ENCODE data around the gene UBE2D2.

The UBE2D2 gene

DNA sequence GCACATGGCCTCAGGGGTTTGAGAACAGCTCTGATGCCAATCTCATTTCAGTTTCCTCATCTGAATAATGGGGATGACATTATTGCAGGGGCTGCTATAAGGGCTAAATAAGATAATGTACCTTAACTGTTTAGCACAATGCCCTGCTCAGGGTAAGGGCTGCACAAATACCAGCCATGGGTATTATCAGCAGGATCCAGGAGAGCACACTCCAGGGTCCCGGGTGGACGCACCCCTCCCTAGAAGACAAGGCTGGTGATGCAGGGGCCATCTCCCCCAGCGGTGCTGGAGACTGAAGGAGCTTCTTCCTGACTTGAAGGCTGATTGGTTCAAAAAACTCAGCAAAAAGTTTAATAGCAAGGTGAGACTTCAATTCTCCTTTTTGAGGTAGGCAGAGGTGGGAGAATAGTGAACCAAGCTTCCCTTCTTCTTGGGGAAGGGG, 84.3 kb downstream of the UBE2D2 start:
- no peak for DNase-seq (ENCODE audit: low spot score)
- in situ Hi-C loops (cut with MboI; ENCODE audit: low pct_unique_long_range_greater_than_20kb, low sequenced_read_pairs, unreplicated experiment), result no loop called here
- TF ChIP-seq, protein P1, sequence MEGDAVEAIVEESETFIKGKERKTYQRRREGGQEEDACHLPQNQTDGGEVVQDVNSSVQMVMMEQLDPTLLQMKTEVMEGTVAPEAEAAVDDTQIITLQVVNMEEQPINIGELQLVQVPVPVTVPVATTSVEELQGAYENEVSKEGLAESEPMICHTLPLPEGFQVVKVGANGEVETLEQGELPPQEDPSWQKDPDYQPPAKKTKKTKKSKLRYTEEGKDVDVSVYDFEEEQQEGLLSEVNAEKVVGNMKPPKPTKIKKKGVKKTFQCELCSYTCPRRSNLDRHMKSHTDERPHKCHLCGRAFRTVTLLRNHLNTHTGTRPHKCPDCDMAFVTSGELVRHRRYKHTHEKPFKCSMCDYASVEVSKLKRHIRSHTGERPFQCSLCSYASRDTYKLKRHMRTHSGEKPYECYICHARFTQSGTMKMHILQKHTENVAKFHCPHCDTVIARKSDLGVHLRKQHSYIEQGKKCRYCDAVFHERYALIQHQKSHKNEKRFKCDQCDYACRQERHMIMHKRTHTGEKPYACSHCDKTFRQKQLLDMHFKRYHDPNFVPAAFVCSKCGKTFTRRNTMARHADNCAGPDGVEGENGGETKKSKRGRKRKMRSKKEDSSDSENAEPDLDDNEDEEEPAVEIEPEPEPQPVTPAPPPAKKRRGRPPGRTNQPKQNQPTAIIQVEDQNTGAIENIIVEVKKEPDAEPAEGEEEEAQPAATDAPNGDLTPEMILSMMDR (IDR thresholded peaks at IDR 0.05; ENCODE audit: extremely low read depth, insufficient read depth, missing control alignments), result no peak

DNA sequence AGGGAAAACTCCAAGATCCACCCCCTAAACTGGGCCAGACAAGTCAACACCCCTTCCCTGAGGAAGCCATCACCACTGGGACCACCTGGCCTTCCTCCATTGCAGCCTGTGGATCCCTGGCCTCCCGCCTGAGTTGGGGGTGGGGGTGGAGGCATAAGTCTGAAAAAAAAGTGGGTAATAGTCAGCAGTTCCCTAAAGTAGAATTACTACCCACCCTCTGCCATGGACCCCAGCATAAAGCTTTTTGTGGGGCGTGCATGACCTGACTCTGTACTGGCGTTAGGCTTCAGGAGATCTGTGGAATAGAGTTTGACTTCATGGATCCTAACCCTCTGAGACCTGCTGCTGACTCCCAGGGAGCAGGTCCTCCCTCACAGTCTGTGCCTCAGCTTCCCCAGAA, 85.0 kb downstream of the UBE2D2 start:
- in situ Hi-C loops (cut with MboI; ENCODE audit: low pct_unique_long_range_greater_than_20kb, low sequenced_read_pairs, unreplicated experiment), result no loop called here
- TF ChIP-seq, protein P1 (IDR thresholded peaks at IDR 0.05; ENCODE audit: extremely low read depth, insufficient read depth, missing control alignments), result no peak
- no peak for DNase-seq (ENCODE audit: low spot score)

DNA sequence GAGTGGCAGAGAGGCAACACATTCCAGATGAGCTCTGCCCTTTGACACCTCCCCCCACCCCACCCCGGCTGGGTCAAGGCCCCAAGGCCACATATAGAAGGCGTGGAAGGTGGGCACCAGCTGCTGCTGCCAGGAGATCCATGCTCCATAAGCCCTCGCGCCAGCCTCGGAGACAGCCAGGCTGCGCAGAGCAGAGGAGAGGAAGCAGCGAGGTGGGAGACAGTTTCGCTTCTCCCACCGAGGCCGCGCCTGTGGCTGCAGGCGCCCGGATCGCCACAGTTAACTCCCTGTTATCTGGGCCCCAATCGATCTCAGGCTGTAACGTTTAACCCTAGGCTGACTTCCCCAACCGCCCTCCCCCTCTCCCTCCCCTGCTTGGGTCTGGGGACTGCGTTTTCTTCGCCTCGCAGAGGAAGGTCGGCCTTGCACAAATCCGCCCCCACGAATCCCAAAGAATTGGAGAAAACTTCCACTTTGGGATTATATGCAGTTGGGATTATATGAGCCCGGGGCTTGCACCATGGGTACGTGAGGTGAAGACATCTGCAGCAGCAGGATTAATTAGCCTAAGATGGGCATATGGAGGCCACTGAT, 85.9 kb downstream of the UBE2D2 start:
- no peak for DNase-seq (ENCODE audit: low spot score)
- in situ Hi-C loops (cut with MboI; ENCODE audit: low pct_unique_long_range_greater_than_20kb, low sequenced_read_pairs, unreplicated experiment), result no loop called here
- TF ChIP-seq, protein P1 (IDR thresholded peaks at IDR 0.05; ENCODE audit: extremely low read depth, insufficient read depth, missing control alignments), result no peak

DNA sequence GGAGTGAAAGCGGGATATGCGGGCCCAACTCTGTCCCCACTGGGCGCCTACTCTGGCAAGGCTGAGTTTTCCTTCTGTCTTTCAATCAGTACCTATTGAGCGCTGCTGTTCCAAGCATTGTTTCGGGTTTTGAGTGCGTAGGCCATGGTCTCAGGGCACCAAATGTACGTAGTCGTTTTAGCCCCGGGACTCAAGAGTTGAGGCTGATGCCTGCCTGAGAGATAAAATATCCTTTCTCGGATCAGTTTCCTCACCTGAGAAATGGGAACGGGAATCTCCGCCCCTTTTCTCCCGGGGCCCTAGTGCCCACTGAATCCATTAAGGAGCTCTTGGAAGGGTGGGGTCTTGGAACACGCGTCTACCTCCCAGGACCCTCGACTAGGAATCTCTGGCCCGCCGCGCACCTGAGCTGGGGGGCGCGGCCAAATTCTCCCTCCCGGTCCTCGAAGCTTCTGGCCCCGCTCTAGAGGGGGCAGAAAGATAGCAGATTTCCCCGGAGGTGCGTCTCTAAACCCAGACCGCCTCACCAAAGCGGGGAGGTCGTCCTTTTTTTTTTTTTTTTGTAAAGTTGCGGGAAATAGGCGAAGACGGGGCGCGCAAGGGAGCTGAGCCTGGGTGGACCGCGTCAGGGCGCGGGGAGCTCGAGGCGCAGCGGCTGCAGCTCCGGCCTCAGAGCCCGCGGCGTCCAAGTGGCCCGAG, 86.5 kb downstream of the UBE2D2 start:
- no peak for DNase-seq (ENCODE audit: low spot score)
- in situ Hi-C loops (cut with MboI; ENCODE audit: low pct_unique_long_range_greater_than_20kb, low sequenced_read_pairs, unreplicated experiment), result no loop called here
- TF ChIP-seq, protein P1 (IDR thresholded peaks at IDR 0.05; ENCODE audit: extremely low read depth, insufficient read depth, missing control alignments), result no peak

DNA sequence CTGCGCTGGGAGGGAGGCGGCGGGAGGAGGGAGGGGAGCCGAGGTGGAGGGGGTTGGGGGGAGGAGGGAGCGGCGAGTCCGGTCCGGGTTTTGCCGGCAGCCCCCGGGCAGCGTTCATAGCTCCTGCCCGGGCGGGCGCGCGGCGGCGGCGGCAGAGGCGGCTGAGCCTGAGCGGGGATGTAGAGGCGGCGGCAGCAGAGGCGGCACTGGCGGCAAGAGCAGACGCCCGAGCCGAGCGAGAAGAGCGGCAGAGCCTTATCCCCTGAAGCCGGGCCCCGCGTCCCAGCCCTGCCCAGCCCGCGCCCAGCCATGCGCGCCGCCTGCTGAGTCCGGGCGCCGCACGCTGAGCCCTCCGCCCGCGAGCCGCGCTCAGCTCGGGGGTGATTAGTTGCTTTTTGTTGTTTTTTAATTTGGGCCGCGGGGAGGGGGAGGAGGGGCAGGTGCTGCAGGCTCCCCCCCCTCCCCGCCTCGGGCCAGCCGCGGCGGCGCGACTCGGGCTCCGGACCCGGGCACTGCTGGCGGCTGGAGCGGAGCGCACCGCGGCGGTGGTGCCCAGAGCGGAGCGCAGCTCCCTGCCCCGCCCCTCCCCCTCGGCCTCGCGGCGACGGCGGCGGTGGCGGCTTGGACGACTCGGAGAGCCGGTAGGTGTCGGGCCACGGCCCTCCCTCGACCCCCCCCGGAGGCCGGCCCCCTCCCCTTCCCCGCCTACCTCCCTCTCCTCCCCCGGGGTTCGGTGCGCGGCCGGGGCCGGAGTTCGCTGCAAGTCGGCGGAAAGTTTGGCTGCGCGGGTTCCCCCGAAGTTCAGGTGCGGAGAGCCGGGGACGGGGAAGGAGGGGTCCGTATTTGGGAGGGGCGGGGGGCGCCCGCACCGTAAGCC, 87.3 kb downstream of the UBE2D2 start, which contains the start of gene CXXC5:
Gene CXXC5, plus strand, starts transcription at position 145 of the 877 bp plus-strand sequence. CDS start 32,175 bp downstream, outside the sequence.
- in situ Hi-C loops (cut with MboI; ENCODE audit: low pct_unique_long_range_greater_than_20kb, low sequenced_read_pairs, unreplicated experiment), result no loop called here
- peak; percentile 90 for DNase-seq (ENCODE audit: low spot score)
- TF ChIP-seq, protein P1 (IDR thresholded peaks at IDR 0.05; ENCODE audit: extremely low read depth, insufficient read depth, missing control alignments), result no peak
